ENCODE measurements around the gene HAGHL. TPM values are rescaled to one million over a fixed set of nuclear protein-coding genes. Genes with fewer than 3 reads are reported as not detected.

Gene HAGHL
- total RNA-seq, 1 experiment from 2014 or later, result 74.8 TPM

- Histone ChIP-seq H3K36me3 (ENCODE audit: control insufficient read depth in 1 of 2, insufficient read depth in 2 of 2, low read length in 2 of 2) (no peaks in the 10 kb centered on the region), H3K4me2 (ENCODE audit: low read length) (no peak overlapping the region), H3K9ac (ENCODE audit: low read length) (no peak overlapping the region), H3K27me3 (ENCODE audit: insufficient read depth, low read length) (no peaks in the 10 kb centered on the region), H4K20me1 (ENCODE audit: insufficient read depth) (no peaks in the 10 kb centered on the region), H3K79me2 (ENCODE audit: insufficient read depth, low read length) (peaks cover 13% of the 10 kb centered on the region; the same call in 1 of the 2 replicates), H3K9me2 (ENCODE audit: insufficient read depth) (no peaks in the 10 kb centered on the region), H3K27ac (ENCODE audit: low read depth, low read length) (no peak overlapping the region), H3K4me3 (replicated peaks in 1 of 2; ENCODE audit: low read depth in 1 of 2, low read length in 2 of 2) (no peak overlapping the region), H2AFZ (ENCODE audit: low read depth, low read length, poor library complexity, severe bottlenecking) (no peak overlapping the region), H3K4me1 (ENCODE audit: control insufficient read depth in 1 of 2, insufficient read depth in 2 of 2, low read length in 2 of 2) (peaks cover 23 to 59% of the 10 kb centered on the region in 2 experiments), H3K9me3 (ENCODE audit: control insufficient read depth in 1 of 2, insufficient read depth in 1 of 2, low read depth in 1 of 2, low read length in 2 of 2) (no peaks in the 10 kb centered on the region)
- intact Hi-C loops (cut with micrococcal nuclease), result no loop called here
- ATAC-seq (no peak), DNase-seq (ENCODE audit: low read depth, low spot score) (no peak)
- RAD21 ChIA-PET (ENCODE audit: low non-redundant PET in 1 of 2, low total read pairs in 2 of 2, uncharacterized antibody in 2 of 2, unreplicated experiment in 2 of 2), result no interaction called here
- POLR2A ChIA-PET, result no interaction called here
- TF ChIP-seq SIN3A (IDR thresholded peaks at IDR 0.05; ENCODE audit: low read depth) (no peak), ZFX (IDR thresholded peaks at IDR 0.05) (no peak), RAD21 (IDR thresholded peaks at IDR 0.05; ENCODE audit: low read depth) (no peak), SRF (IDR thresholded peaks at IDR 0.05; ENCODE audit: low read depth) (no peak), POLR2AphosphoS5 (IDR thresholded peaks at IDR 0.05; ENCODE audit: low read depth, low read length) (no peak), YY1 (IDR thresholded peaks at IDR 0.05; ENCODE audit: extremely low read depth, insufficient replicate concordance, low read depth, low read length) (no peak), EZH2 (IDR thresholded peaks at IDR 0.05) (no peak), EZH2phosphoT487 (IDR thresholded peaks at IDR 0.05; ENCODE audit: borderline replicate concordance) (no peak), ZNF274 (IDR thresholded peaks at IDR 0.05; ENCODE audit: low read depth, low read length) (no peak), ATF3 (IDR thresholded peaks at IDR 0.05) (no peak), SP1 (IDR thresholded peaks at IDR 0.05; ENCODE audit: low read depth) (no peak), TCF7L2 (IDR thresholded peaks at IDR 0.05; ENCODE audit: borderline replicate concordance, extremely low read depth, insufficient read depth, insufficient read length) (no peak), MAX (IDR thresholded peaks at IDR 0.05) (no peak)
- no TSS peak for BruUV-seq (replicated peaks)
- CTCF ChIA-PET, result interaction anchor here (2.4 kb wide), 1 partner anchor 11 kb away, joined by 10 read pairs; no protein-coding TSS in a partner anchor
These were observed 3.2 kb upstream of the HAGHL start for GRCh38 chr16:723695-724094.
